Stimulated activated naive CD8-positive, alpha-beta T cell treated with anti-CD3 and anti-CD28 coated beads, Interleukin-15, amount 100 ng/mL, for 72 hours (primary cell): ENCODE measurements around the gene SP7.
"Not testable (repeated sequence)": the region's sequence is repeated elsewhere in the genome, so short reads cannot be mapped to it uniquely, and the experiment has no call there.

Experiments
- ATAC-seq: fragments of 150-1000 bp; cut with Tn5 transposase; 2 replicates; pipeline ENCODE4 v1.10.0; 2021; ENCODE audit warnings: mild to moderate bottlenecking, moderate library complexity
- DNase-seq, 2 donors: peaks; one replicate each; pipeline ENCODE4 v3.0.0; 2021 to 2022
- H3K27ac Mint-ChIP-seq, 2 donors: one replicate each; pipeline ENCODE4 v1.8.0; 2022; ENCODE audit warnings: mild to moderate bottlenecking in 2 of 2, mixed read lengths in 2 of 2, moderate library complexity in 2 of 2
- H3K27me3 Mint-ChIP-seq: one replicate; pipeline ENCODE4 v1.8.0; 2022; ENCODE audit warnings: mixed read lengths
- H3K4me1 Mint-ChIP-seq: one replicate; pipeline ENCODE4 v1.8.0; 2022; ENCODE audit warnings: mild to moderate bottlenecking, mixed read lengths
- H3K4me3 Mint-ChIP-seq, 2 donors: one replicate each; pipeline ENCODE4 v1.8.0; 2022; ENCODE audit warnings: mild to moderate bottlenecking in 2 of 2, mixed read lengths in 2 of 2, moderate library complexity in 1 of 2
- H3K9me3 Mint-ChIP-seq, 2 donors: one replicate each; pipeline ENCODE4 v1.8.0; 2022; ENCODE audit warnings: mixed read lengths in 2 of 2

Gene SP7

GRCh38 chr12:53333845-53334244 is 2.3 kb downstream of the SP7 start:
- no peak for DNase-seq
- no peak for ATAC-seq
- Mint-ChIP-seq H3K9me3 (no peaks in the 10 kb centered on the region), H3K27ac (no peak overlapping the region), H3K27me3 (peaks cover 80% of the 10 kb centered on the region), H3K4me1 (peaks cover 18% of the 10 kb centered on the region), H3K4me3 (no peak overlapping the region)

- ATAC-seq = no peak
- Mint-ChIP-seq H3K4me3 (no peak overlapping the region), H3K27me3 (peaks cover 78% of the 10 kb centered on the region), H3K27ac (no peak overlapping the region), H3K9me3 (no peaks in the 10 kb centered on the region), H3K4me1 (peaks cover 16% of the 10 kb centered on the region)
- no peak for DNase-seq
These were observed 2.9 kb downstream of the SP7 start for GRCh38 chr12:53333289-53333688.

GRCh38 chr12:53332744-53333143 is 3.4 kb downstream of the SP7 start:
- Mint-ChIP-seq H3K4me3 (no peak overlapping the region), H3K9me3 (no peaks in the 10 kb centered on the region)

GRCh38 chr12:53332339-53332738 is 3.8 kb downstream of the SP7 start:
- peaks cover 77% of the 10 kb centered on the region for H3K27me3 Mint-ChIP-seq
- not testable (repeated sequence) for ATAC-seq, H3K9me3 Mint-ChIP-seq, H3K4me3 Mint-ChIP-seq, DNase-seq
- peaks cover 13% of the 10 kb centered on the region for H3K4me1 Mint-ChIP-seq
- H3K27ac Mint-ChIP-seq = peak overlapping the region in 1 of 2 donors; percentile 5

More at GRCh38 chr12:53332744-53333143, 3.4 kb downstream of the SP7 start:
- DNase-seq (no peak), ATAC-seq (no peak)
- Mint-ChIP-seq H3K4me1 (peaks cover 12% of the 10 kb centered on the region), H3K27me3 (peaks cover 77% of the 10 kb centered on the region), H3K27ac (no peak overlapping the region)

GRCh38 chr12:53330671-53331070 is 5.5 kb downstream of the SP7 start:
- Mint-ChIP-seq H3K27me3 (peaks cover 69% of the 10 kb centered on the region), H3K4me1 (peaks cover 18% of the 10 kb centered on the region), H3K27ac (no peak overlapping the region), H3K4me3 (no peak overlapping the region), H3K9me3 (no peaks in the 10 kb centered on the region)
- no peak for ATAC-seq
- DNase-seq = no peak

- no peak for DNase-seq
- Mint-ChIP-seq H3K4me3 (no peak overlapping the region), H3K27me3 (peaks cover 43% of the 10 kb centered on the region), H3K27ac (no peak overlapping the region), H3K9me3 (no peaks in the 10 kb centered on the region), H3K4me1 (peaks cover 26% of the 10 kb centered on the region)
- no peak for ATAC-seq
These were observed 8.1 kb downstream of the SP7 start for GRCh38 chr12:53328043-53328435.

- no peak for DNase-seq
- H3K4me3 Mint-ChIP-seq = no peak overlapping the region
- H3K27ac Mint-ChIP-seq = no peak overlapping the region
- H3K27me3 Mint-ChIP-seq = peaks cover 38% of the 10 kb centered on the region
- ATAC-seq = no peak
- H3K4me1 Mint-ChIP-seq = peaks cover 31% of the 10 kb centered on the region
- no peaks in the 10 kb centered on the region for H3K9me3 Mint-ChIP-seq
These were observed 8.6 kb downstream of the SP7 start for GRCh38 chr12:53327435-53328042.

- Mint-ChIP-seq H3K27me3 (peaks cover 29% of the 10 kb centered on the region), H3K4me3 (peak overlapping the region; percentile 76 to 79), H3K27ac (no peak overlapping the region), H3K4me1 (peaks cover 37% of the 10 kb centered on the region), H3K9me3 (no peaks in the 10 kb centered on the region)
- ATAC-seq (no peak), DNase-seq (no peak)
These were observed 9.5 kb downstream of the SP7 start for GRCh38 chr12:53326460-53327185.

- DNase-seq (peak; percentile 22 to 33), ATAC-seq (no peak)
- H3K9me3 Mint-ChIP-seq = no peaks in the 10 kb centered on the region
- peak overlapping the region; percentile 54 to 91 for H3K27ac Mint-ChIP-seq
- peaks cover 28% of the 10 kb centered on the region for H3K27me3 Mint-ChIP-seq
- peak overlapping the region; percentile 89 to 90 for H3K4me3 Mint-ChIP-seq
- peaks cover 48% of the 10 kb centered on the region for H3K4me1 Mint-ChIP-seq
These were observed 10.6 kb downstream of the SP7 start for GRCh38 chr12:53325511-53326061.

GRCh38 chr12:53324779-53325510 is 11.2 kb downstream of the SP7 start:
- Mint-ChIP-seq H3K4me3 (peak overlapping the region; percentile 89 to 90), H3K27ac (peak overlapping the region; percentile 91 to 99), H3K27me3 (peaks cover 28% of the 10 kb centered on the region), H3K9me3 (no peaks in the 10 kb centered on the region), H3K4me1 (peaks cover 54% of the 10 kb centered on the region)
- ATAC-seq (peak; percentile 81), DNase-seq (peak; percentile 92 to 94)

GRCh38 chr12:53324113-53324778 is 11.9 kb downstream of the SP7 start:
- Mint-ChIP-seq H3K4me1 (peaks cover 58% of the 10 kb centered on the region), H3K27ac (peak overlapping the region; percentile 91 to 99), H3K4me3 (peak overlapping the region; percentile 89 to 90), H3K27me3 (peaks cover 25% of the 10 kb centered on the region), H3K9me3 (no peaks in the 10 kb centered on the region)
- ATAC-seq = peak; percentile 48
- peak; percentile 66 to 72 for DNase-seq

- no peak for ATAC-seq
- Mint-ChIP-seq H3K27ac (peak overlapping the region; percentile 95 to 99), H3K4me1 (peaks cover 46% of the 10 kb centered on the region), H3K27me3 (no peaks in the 10 kb centered on the region), H3K9me3 (no peaks in the 10 kb centered on the region), H3K4me3 (peak overlapping the region; percentile 97 to 98)
- DNase-seq = no peak
These were observed 15.6 kb downstream of the SP7 start for GRCh38 chr12:53320352-53321195.

- no peak overlapping the region for H3K27ac Mint-ChIP-seq
These were observed 22.2 kb downstream of the SP7 start for GRCh38 chr12:53313996-53314395.

GRCh38 chr12:53308276-53308675 is 27.9 kb downstream of the SP7 start:
- DNase-seq (no peak), ATAC-seq (no peak)
- Mint-ChIP-seq H3K9me3 (no peaks in the 10 kb centered on the region), H3K4me1 (peaks cover 1% of the 10 kb centered on the region), H3K4me3 (no peak overlapping the region), H3K27ac (peak overlapping the region in 1 of 2 donors; percentile 57), H3K27me3 (no peaks in the 10 kb centered on the region)

More at GRCh38 chr12:53313996-53314395, 22.2 kb downstream of the SP7 start:
- no peak overlapping the region for H3K4me3 Mint-ChIP-seq
- H3K4me1 Mint-ChIP-seq = peaks cover 6% of the 10 kb centered on the region
- no peaks in the 10 kb centered on the region for H3K9me3 Mint-ChIP-seq
- no peak for ATAC-seq
- H3K27me3 Mint-ChIP-seq = no peaks in the 10 kb centered on the region
- no peak for DNase-seq
